K562 (cell line): Measurements from ENCODE around the gene ANGPTL1. TPM values are rescaled to one million over a fixed set of nuclear protein-coding genes. Genes with fewer than 3 reads are reported as not detected.

Experiments
- ATAC-seq: fragments of 200-7000 bp; cut with Tn5 transposase; 3 replicates; pipeline ENCODE4 v1.9.1; 2020; ENCODE audit warnings: moderate library complexity
- BruUV-seq: library from RNA; stranded (reverse); fragments of 400-500 nt; replicated peaks from 2 replicates; lab custom pipeline; 2021; lab: Mats Ljungman, UMichigan
- CTCF ChIA-PET: fragments of 300-600 bp; formaldehyde crosslinking; extraction: SDS; loops from one replicate; lab custom pipeline; 2021; ENCODE audit warnings: low intra/inter-chr PET ratio; lab: Yijun Ruan, JAX
- POLR2A ChIA-PET: fragments of 300-600, 350-650 bp; sonication (Branson Sonifier 250); formaldehyde crosslinking; extraction: SDS; loops from one replicate; lab custom pipeline; 2021; ENCODE audit warnings: antibody characterized with exemption, inconsistent platforms; lab: Yijun Ruan, JAX
- DNase-seq, 4 experiments: peaks; one replicate each; pipeline versions ENCODE4 v3.0.0 to v3.0.0-alpha.2; 2011 to 2018; ENCODE audit warnings: low spot score in 3 of 4, mixed read lengths in 3 of 4; ENCODE audit errors: extremely low read depth in 1 of 4
- FAIRE-seq: peaks from 2 replicates; lab custom pipeline; 2011; peaks lifted over from hg19 to GRCh38; lab: Jason Lieb, UNC
- H2AFZ ChIP-seq: 2 replicates; pipeline ENCODE4 v1.6.0; 2011; ENCODE audit warnings: low read depth, low read length, control low read depth, inconsistent platforms
- H3K27ac ChIP-seq: fragments of 200-600 bp; 3 replicates; pipeline ENCODE4 v1.8.0; 2011; ENCODE audit warnings: low read depth, mild to moderate bottlenecking, control low read depth, inconsistent platforms, low read length, moderate library complexity, mixed read lengths; ENCODE audit errors: extremely low read depth
- H3K27me3 ChIP-seq, 2 experiments: fragments of 300-600 bp in 1 of 2; 2 replicates in 1 of 2; 3 replicates in 1 of 2; pipeline versions ENCODE4 v1.6.0 to v1.8.0; 2011; ENCODE audit warnings: inconsistent platforms in 2 of 2, low read length in 2 of 2, mild to moderate bottlenecking in 1 of 2, mixed read lengths in 1 of 2, moderate library complexity in 1 of 2; ENCODE audit not compliant: control insufficient read depth in 2 of 2, insufficient read depth in 2 of 2
- H3K36me3 ChIP-seq: fragments of 300-600 bp; 3 replicates; pipeline ENCODE4 v1.8.0; 2011; ENCODE audit warnings: mild to moderate bottlenecking, low read length, inconsistent platforms; ENCODE audit not compliant: control insufficient read depth, insufficient read depth
- H3K4me1 ChIP-seq, 2 experiments: fragments of 200-600 bp in 1 of 2; replicated peaks in 1 of 2; 2 replicates in 1 of 2; 3 replicates in 1 of 2; pipeline versions ENCODE4 v1.5.1 to v1.8.0; 2011; ENCODE audit warnings: inconsistent platforms in 2 of 2, low read length in 2 of 2, mild to moderate bottlenecking in 1 of 2, mixed read lengths in 1 of 2, moderate library complexity in 1 of 2; ENCODE audit not compliant: control insufficient read depth in 2 of 2, insufficient read depth in 2 of 2
- H3K4me2 ChIP-seq: 2 replicates; pipeline ENCODE4 v1.6.1; 2011; ENCODE audit warnings: low read length, control low read depth, inconsistent platforms, mixed read lengths; ENCODE audit not compliant: insufficient read depth
- H3K4me3 ChIP-seq: fragments of 200-600 bp; sonication (generic), shearing (Covaris generic); 2 replicates; pipeline ENCODE4 v1.5.1; 2016; ENCODE audit warnings: control low read depth, inconsistent platforms
- H3K79me2 ChIP-seq: fragments of 200-600 bp; 3 replicates; pipeline ENCODE4 v1.8.0; 2011; ENCODE audit warnings: low read length, inconsistent platforms; ENCODE audit not compliant: control insufficient read depth, insufficient read depth
- H3K9ac ChIP-seq, 2 experiments: 2 replicates each; pipeline versions ENCODE4 v1.6.0 to v1.6.1; 2011; ENCODE audit warnings: low read depth in 2 of 2, low read length in 2 of 2, control low read depth in 1 of 2, inconsistent platforms in 1 of 2, mild to moderate bottlenecking in 1 of 2, mixed read lengths in 1 of 2; ENCODE audit not compliant: insufficient read depth in 1 of 2
- H3K9me1 ChIP-seq: one replicate; pipeline ENCODE4 v1.6.0; 2011; ENCODE audit warnings: inconsistent platforms, mild to moderate bottlenecking, low read length, moderate library complexity; ENCODE audit not compliant: control insufficient read depth, insufficient read depth
- H3K9me3 ChIP-seq: replicated peaks from 2 replicates; pipeline ENCODE4 v1.5.1; 2011; ENCODE audit warnings: low read depth, low read length, inconsistent platforms; ENCODE audit not compliant: control insufficient read depth, insufficient read depth
- H4K20me1 ChIP-seq: replicated peaks from 2 replicates; pipeline ENCODE4 v1.6.1; 2011; ENCODE audit warnings: low read length, inconsistent platforms, mixed read lengths; ENCODE audit not compliant: control insufficient read depth, insufficient read depth
- ADNP ChIP-seq: fragments of 200-800 bp; sonication (Bioruptor generic); IDR thresholded peaks from 2 replicates; pipeline ENCODE4 v1.6.1; 2016; ENCODE audit warnings: missing genetic modification characterization, missing compliant biosample characterization
- BCLAF1 ChIP-seq, 2 experiments: fragments of 450-650 bp in 1 of 2; IDR thresholded peaks; 2 replicates each; pipeline ENCODE4 v1.6.1; 2011 to 2017; ENCODE audit warnings: low read depth in 2 of 2, antibody characterized with exemption in 1 of 2, borderline replicate concordance in 1 of 2, low read length in 1 of 2, mild to moderate bottlenecking in 1 of 2, mixed read lengths in 1 of 2; ENCODE audit not compliant: control insufficient read depth in 1 of 2
- FOSL1 ChIP-seq: fragments of 200-800 bp; sonication (Bioruptor generic); conservative IDR thresholded peaks from 2 replicates; pipeline ENCODE4 v1.6.1; 2016; ENCODE audit warnings: missing genetic modification characterization, missing compliant biosample characterization
- HCFC1 ChIP-seq: IDR thresholded peaks from 2 replicates; pipeline ENCODE4 v1.6.1; 2012; ENCODE audit warnings: low read depth, low read length, improper control_type of control experiment
- JUND ChIP-seq, 2 experiments: IDR thresholded peaks; 2 replicates in 1 of 2; 3 replicates in 1 of 2; pipeline ENCODE4 v1.6.1; 2011; ENCODE audit warnings: borderline replicate concordance in 2 of 2, low read depth in 2 of 2, low read length in 2 of 2, improper control_type of control experiment in 1 of 2, missing biosample characterization in 1 of 2, missing genetic modification characterization in 1 of 2, missing genetic modification reagents in 1 of 2
- RBM25 ChIP-seq: fragments of 200-400 bp; formaldehyde crosslinking; IDR thresholded peaks from 2 replicates; pipeline ENCODE4 v1.6.1; 2018; ENCODE audit warnings: low read length, low read depth, moderate library complexity; ENCODE audit not compliant: severe bottlenecking
- SOX6 ChIP-seq: fragments of 450-650 bp; IDR thresholded peaks from 2 replicates; pipeline ENCODE4 v1.6.1; 2014; ENCODE audit warnings: mild to moderate bottlenecking
- WGBS: fragments of 100-300 bp; shearing (Covaris generic); methylation state at CpG from one replicate; pipeline ENCODE4 v1.1.6; 2016; ENCODE audit warnings: low coverage, mixed read lengths; ENCODE audit not compliant: insufficient coverage; ENCODE audit errors: missing lambda C conversion rate; 5-methylcytosine and 5-hydroxymethylcytosine counted together
- in situ Hi-C: fragments of 300-500 bp; cut with MboI; formaldehyde crosslinking; loops from 4 replicates; pipeline ENCODE4 v1.15.0; 2018; ENCODE audit warnings: inconsistent platforms, mixed read lengths
- intact Hi-C: fragments of 100-400 bp; cut with micrococcal nuclease; formaldehyde crosslinking; loops from 2 replicates; pipeline ENCODE4 v1.14.2; 2022
- polyA plus RNA-seq, 8 experiments: library from polyadenylated mRNA; depleted of rRNA in 4 of 8; stranded (reverse) in 5 of 8; unstranded in 3 of 8; fragments of >200 nt; fragmentation: Nextera tagmentation in 2 of 8; fragmentation: Illumina TruSeq in 1 of 8; extraction: Ambion mirVana in 2 of 8; extraction: Trizol in 1 of 8; gene quantifications; 2 replicates each; pipeline versions ENCODE4 v1.2.1 to v1.2.3, GENCODE V29; 2011 to 2014; ENCODE audit warnings: inconsistent platforms in 1 of 8, missing spikeins in 1 of 8
- total RNA-seq, 7 experiments: library from RNA; depleted of rRNA in 6 of 7; stranded (reverse); fragments of >200 nt in 6 of 7; fragmentation: Illumina TruSeq in 2 of 7; extraction: Trizol in 2 of 7; gene quantifications; 2 replicates each; pipeline versions ENCODE4 v1.2.1 to v1.2.3, GENCODE V29; 2011 to 2021; ENCODE audit warnings: low replicate concordance in 1 of 7

Gene ANGPTL1
- total and polyA plus RNA-seq, 9 of the 15 experiments (the other 6 are each of a cell fraction or from before 2014, with no cell fraction given) = 0.04 to 0.06 TPM; not detected in 7

DNA sequence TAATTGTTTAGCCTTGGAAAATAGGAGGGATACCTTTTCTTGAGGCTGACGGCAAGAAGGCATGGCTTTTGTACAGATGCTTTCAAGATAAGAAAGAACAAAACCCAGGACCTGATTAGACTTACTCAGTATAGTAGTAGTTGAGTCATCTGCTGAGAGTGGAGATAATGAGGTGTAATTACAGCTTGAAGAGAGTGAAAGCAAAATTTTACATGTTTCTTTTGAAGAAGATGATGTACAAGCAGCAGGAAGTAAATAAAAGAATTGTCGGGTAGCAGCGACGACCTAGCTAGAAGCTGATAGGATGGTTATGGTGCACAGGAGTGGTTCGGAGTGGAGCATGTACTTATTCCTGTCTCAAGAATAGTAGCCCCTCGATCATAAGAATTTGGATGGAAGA is 6.6 kb downstream of the ANGPTL1 start:
- peaks cover 0 to 5% of the 10 kb centered on the region in 2 experiments; a peak in 2 of 5 replicates for H3K27me3 ChIP-seq
- no peak overlapping the region for H3K4me2 ChIP-seq
- H3K36me3 ChIP-seq = no peaks in the 10 kb centered on the region
- H4K20me1 ChIP-seq = no peaks in the 10 kb centered on the region
- CTCF ChIA-PET = no interaction called here
- 3% methylated on average over 6 of the region's 6 CpGs for WGBS
- POLR2A ChIA-PET = interaction anchor here (1.0 to 1.7 kb wide), 2 partner anchors 8 to 52 kb away, joined by 3 to 9 read pairs; no protein-coding TSS in a partner anchor
- no peaks in the 10 kb centered on the region for H3K9me3 ChIP-seq
- no TSS peak for BruUV-seq
- H2AFZ ChIP-seq = no peak overlapping the region
- H3K9ac ChIP-seq = no peak overlapping the region
- in situ Hi-C loops (no loop called here), intact Hi-C loops (no loop called here)
- no peaks in the 10 kb centered on the region for H3K79me2 ChIP-seq
- no peak overlapping the region for H3K27ac ChIP-seq
- FAIRE-seq = no peak
- H3K4me1 ChIP-seq = no peaks in the 10 kb centered on the region
- no peak overlapping the region for H3K4me3 ChIP-seq
- peak; percentile 7; the same call in 1 of the 2 replicates for TF ChIP-seq JUND (IDR thresholded peaks at IDR 0.05; ENCODE audit: borderline replicate concordance, low read depth, low read length)
- TF ChIP-seq JUND (tag; IDR thresholded peaks at IDR 0.05; ENCODE audit: borderline replicate concordance, low read depth, low read length) = peak; percentile 54; the same call in 1 of the 3 replicates
- TF ChIP-seq HCFC1 = no peak
- peak; percentile 78 for TF ChIP-seq FOSL1
- peak; percentile 45; the same call in 1 of the 2 replicates for TF ChIP-seq SOX6
- no peak for DNase-seq
- no peaks in the 10 kb centered on the region for H3K9me1 ChIP-seq
- ATAC-seq = no peak

DNA sequence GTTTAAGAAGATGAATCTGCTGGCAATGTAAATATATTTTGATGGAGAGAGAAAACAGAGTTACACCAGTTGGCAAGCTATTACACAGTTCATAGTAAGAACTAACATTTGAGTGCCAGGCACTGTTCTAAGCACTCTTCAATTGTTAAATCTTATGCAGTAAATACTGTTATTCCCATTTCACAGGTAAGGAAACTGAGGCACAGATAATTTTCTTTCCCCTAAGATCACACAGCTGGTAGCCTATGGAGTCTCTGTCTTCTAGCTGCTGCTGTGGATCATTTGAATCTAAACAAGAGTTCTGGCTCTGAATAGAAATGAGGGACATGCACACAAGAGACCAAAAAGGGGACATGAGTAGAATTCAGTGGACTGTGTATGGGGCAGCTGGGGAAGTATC is 8.0 kb downstream of the ANGPTL1 start:
- no peak overlapping the region for H3K4me3 ChIP-seq
- TF ChIP-seq ADNP (tag) (0 out of 2 replicates have a peak, but pooled peaks have one; percentile 27), RBM25 (peak; percentile 68), BCLAF1 (IDR thresholded peaks at IDR 0.05; ENCODE audit: borderline replicate concordance in 1 of 2, control insufficient read depth in 1 of 2, low read depth in 2 of 2, low read length in 1 of 2) (no peak)
- H4K20me1 ChIP-seq = no peaks in the 10 kb centered on the region
- peaks cover 0 to 5% of the 10 kb centered on the region in 2 experiments; a peak in 2 of 5 replicates for H3K27me3 ChIP-seq
- ATAC-seq = no peak
- in situ Hi-C loops (no loop called here), intact Hi-C loops (no loop called here)
- H2AFZ ChIP-seq = no peak overlapping the region
- no peak overlapping the region for H3K27ac ChIP-seq
- no peaks in the 10 kb centered on the region for H3K79me2 ChIP-seq
- CTCF ChIA-PET = no interaction called here
- no peak overlapping the region for H3K9ac ChIP-seq
- BruUV-seq = no TSS peak
- no peaks in the 10 kb centered on the region for H3K9me3 ChIP-seq
- FAIRE-seq = no peak
- no peaks in the 10 kb centered on the region for H3K4me1 ChIP-seq
- H3K36me3 ChIP-seq = no peaks in the 10 kb centered on the region
- no peak overlapping the region for H3K4me2 ChIP-seq
- POLR2A ChIA-PET = interaction anchor here (0.9 to 1.7 kb wide), 3 partner anchors 9 to 17 kb away, joined by 3 to 9 read pairs (median 3); no protein-coding TSS in a partner anchor
- no peaks in the 10 kb centered on the region for H3K9me1 ChIP-seq
- DNase-seq = no peak
